HG02870 (cell line): ENCODE results near the gene WFDC12.
"Not testable (repeated sequence)": the region's sequence is repeated elsewhere in the genome, so short reads cannot be mapped to it uniquely, and the experiment has no call there.

Source experiments
- ATAC-seq: cut with Tn5 transposase; IDR thresholded peaks from one replicate; pipeline ENCODE4 v1.9.1; 2021; ENCODE audit warnings: mild to moderate bottlenecking, moderate library complexity; ENCODE audit not compliant: unreplicated experiment

Gene WFDC12

GRCh38 chr20:45124365-45124764 lies at the start of gene WFDC12:
TSS of gene WFDC12 (minus strand) at chr20:45124465. CDS start at chr20:45124447, 18 bp downstream.
- ATAC-seq, result no peak

GRCh38 chr20:45173522-45173921 lies 49.3 kb upstream of the WFDC12 start:
- ATAC-seq, result no peak

GRCh38 chr20:45164906-45165305 lies 40.6 kb upstream of the WFDC12 start:
- no peak for ATAC-seq

- no peak for ATAC-seq
Observed at GRCh38 chr20:45163083-45163803, 39.0 kb upstream of the WFDC12 start.

- no peak for ATAC-seq
Observed at GRCh38 chr20:45157962-45158361, 33.7 kb upstream of the WFDC12 start.

- no peak for ATAC-seq
Observed at GRCh38 chr20:45156713-45157112, 32.4 kb upstream of the WFDC12 start.

GRCh38 chr20:45154794-45155193 lies 30.5 kb upstream of the WFDC12 start:
- ATAC-seq, result not testable (repeated sequence)

GRCh38 chr20:45154183-45154582 lies 29.9 kb upstream of the WFDC12 start:
- no peak for ATAC-seq

GRCh38 chr20:45153752-45154151 lies 29.5 kb upstream of the WFDC12 start:
- ATAC-seq, result no peak

- ATAC-seq, result no peak
Observed at GRCh38 chr20:45153147-45153546, 28.9 kb upstream of the WFDC12 start.

GRCh38 chr20:45152405-45152804 lies 28.1 kb upstream of the WFDC12 start:
- ATAC-seq, result no peak

GRCh38 chr20:45149062-45149461 lies 24.8 kb upstream of the WFDC12 start:
- ATAC-seq, result no peak

GRCh38 chr20:45140836-45141235 lies 16.6 kb upstream of the WFDC12 start:
- ATAC-seq, result no peak

- not testable (repeated sequence) for ATAC-seq
Observed at GRCh38 chr20:45139733-45140375, 15.6 kb upstream of the WFDC12 start.

GRCh38 chr20:45138561-45139300 lies 14.5 kb upstream of the WFDC12 start:
- no peak for ATAC-seq

GRCh38 chr20:45136911-45137310 lies 12.6 kb upstream of the WFDC12 start:
- ATAC-seq, result no peak

GRCh38 chr20:45128099-45128498 lies 3.8 kb upstream of the WFDC12 start:
- no peak for ATAC-seq

- ATAC-seq, result no peak
Observed at GRCh38 chr20:45121388-45121787, 2.9 kb downstream of the WFDC12 start.

- no peak for ATAC-seq
Observed at GRCh38 chr20:45119556-45120266, 4.6 kb downstream of the WFDC12 start.

- ATAC-seq, result no peak
Observed at GRCh38 chr20:45118028-45118427, 6.2 kb downstream of the WFDC12 start.

- no peak for ATAC-seq
Observed at GRCh38 chr20:45117581-45117980, 6.7 kb downstream of the WFDC12 start.
